Lower lobe of right lung (tissue), 2 donors: ENCODE results near the gene TMEM44. TPM values are rescaled to one million over a fixed set of nuclear protein-coding genes. Genes with fewer than 3 reads are reported as not detected.

Experiments
- ATAC-seq, 2 donors: fragments of 200-7000 bp; cut with Tn5 transposase; one replicate each; pipeline ENCODE4 v1.9.1; 2020 to 2022; ENCODE audit warnings: mild to moderate bottlenecking in 2 of 2, moderate library complexity in 2 of 2
- DNase-seq: peaks from one replicate; pipeline ENCODE4 v3.0.0-alpha.2; 2020
- H3K27ac ChIP-seq: fragments of 200-600 bp; one replicate; pipeline ENCODE4 v1.8.0; 2022
- H3K27me3 ChIP-seq: fragments of 200-600 bp; one replicate; pipeline ENCODE4 v1.8.0; 2022; ENCODE audit warnings: low read depth
- H3K36me3 ChIP-seq: fragments of 200-600 bp; one replicate; pipeline ENCODE4 v1.8.0; 2022; ENCODE audit warnings: mild to moderate bottlenecking
- H3K4me1 ChIP-seq: fragments of 200-600 bp; one replicate; pipeline ENCODE4 v1.8.0; 2022
- H3K4me3 ChIP-seq: fragments of 200-600 bp; one replicate; pipeline ENCODE4 v1.8.0; 2022; ENCODE audit warnings: mild to moderate bottlenecking
- H3K9me3 ChIP-seq: fragments of 200-600 bp; one replicate; pipeline ENCODE4 v1.8.0; 2022
- CTCF ChIP-seq: fragments of 200-600 bp; IDR thresholded peaks from one replicate; pipeline ENCODE4 v1.8.0; 2022; ENCODE audit warnings: antibody characterized with exemption, mild to moderate bottlenecking
- intact Hi-C: fragments of 100-400 bp; cut with DNase I; formaldehyde crosslinking; loops from one replicate; pipeline ENCODE4 v1.11.0; 2022
- total RNA-seq: library from RNA; stranded (reverse); fragmentation: NEBNext Ultra II Directional; extraction: Animal tissue kit (Norgen Biotek cat#: 25700); gene quantifications from one replicate; pipeline ENCODE4 v1.2.1, GENCODE V29; 2021
- donor health status: DM: no; HTN: yes; CAD: no; lungs with severe emphysema.

The TMEM44 gene
- total RNA-seq, 1 donor from 2014 or later = 22.7 TPM

GRCh38 chr3:194540274-194540905 is 92.8 kb downstream of the TMEM44 start:
- intact Hi-C loops = no loop called here
- no peaks in the 10 kb centered on the region for H3K36me3 ChIP-seq
- no peaks in the 10 kb centered on the region for H3K27me3 ChIP-seq
- no peaks in the 10 kb centered on the region for H3K9me3 ChIP-seq
- H3K4me1 ChIP-seq = peaks cover 6% of the 10 kb centered on the region
- DNase-seq (peak; percentile 60), ATAC-seq (no peak)
- no peak for TF ChIP-seq CTCF
- no peak overlapping the region for H3K4me3 ChIP-seq
- no peak overlapping the region for H3K27ac ChIP-seq

- ATAC-seq (no peak), DNase-seq (no peak)
- Histone ChIP-seq H3K36me3 (no peaks in the 10 kb centered on the region), H3K27ac (no peak overlapping the region), H3K27me3 (no peaks in the 10 kb centered on the region), H3K4me3 (no peak overlapping the region), H3K4me1 (peaks cover 6% of the 10 kb centered on the region), H3K9me3 (peaks cover 5% of the 10 kb centered on the region)
- intact Hi-C loops = no loop called here
- no peak for TF ChIP-seq CTCF
Measured at GRCh38 chr3:194539498-194539897, 93.7 kb downstream of the TMEM44 start.

- intact Hi-C loops = no loop called here
- Histone ChIP-seq H3K4me3 (no peak overlapping the region), H3K4me1 (peaks cover 6% of the 10 kb centered on the region), H3K27ac (peak overlapping the region; percentile 25), H3K27me3 (no peaks in the 10 kb centered on the region), H3K9me3 (peaks cover 12% of the 10 kb centered on the region), H3K36me3 (no peaks in the 10 kb centered on the region)
- DNase-seq = no peak
- no peak for TF ChIP-seq CTCF
- ATAC-seq = peak; percentile 79
Measured at GRCh38 chr3:194537732-194538247, 95.4 kb downstream of the TMEM44 start.

Other genes with a start within 250 kb of the TMEM44 start
- 0.38 TPM for gene GP5, start 234.2 kb downstream of the TMEM44 start, total RNA-seq
- gene ATP13A3, start 146.4 kb downstream of the TMEM44 start, total RNA-seq = 84.8 TPM
- 40.9 TPM for gene LSG1, start 38.8 kb upstream of the TMEM44 start, total RNA-seq
- gene FAM43A, start 52.5 kb upstream of the TMEM44 start, total RNA-seq = 12.9 TPM